H1 (cell line): Measurements from ENCODE around the gene NUB1. TPM values are rescaled to one million over a fixed set of nuclear protein-coding genes. Genes with fewer than 3 reads are reported as not detected.

Source experiments
- CTCF ChIA-PET: fragments of 300-600 bp; sonication (Branson Sonifier 250); formaldehyde crosslinking; loops from one replicate; lab custom pipeline; 2021; ENCODE audit not compliant: partially characterized antibody; lab: Charles Lee
- POLR2A ChIA-PET: fragments of 300-600 bp; sonication (Branson Sonifier 250); formaldehyde crosslinking; loops from one replicate; lab custom pipeline; 2021; ENCODE audit warnings: inconsistent platforms; ENCODE audit not compliant: partially characterized antibody; lab: Charles Lee
- DNase-seq, 2 experiments: peaks; one replicate each; pipeline versions ENCODE4 v3.0.0 to v3.0.0-alpha.2; 2010 to 2022; ENCODE audit warnings: low spot score in 2 of 2, low read depth in 1 of 2, mixed read lengths in 1 of 2
- FAIRE-seq: peaks from 2 replicates; lab custom pipeline; 2011; peaks lifted over from hg19 to GRCh38; lab: Jason Lieb, UNC
- H2AFZ ChIP-seq: 2 replicates; pipeline ENCODE4 v1.8.1; 2012; ENCODE audit warnings: low read length, inconsistent platforms
- H2AK5ac ChIP-seq: 2 replicates; pipeline ENCODE4 v1.6.1; 2013; ENCODE audit warnings: low read depth, low read length
- H2BK120ac ChIP-seq: replicated peaks from 2 replicates; pipeline ENCODE3; 2013; ENCODE audit warnings: low read depth, low read length, inconsistent platforms
- H2BK12ac ChIP-seq: 2 replicates; pipeline ENCODE4 v1.6.1; 2013; ENCODE audit warnings: low read depth, low read length
- H2BK15ac ChIP-seq: 2 replicates; pipeline ENCODE4 v1.6.1; 2013; ENCODE audit warnings: low read length
- H2BK20ac ChIP-seq: 2 replicates; pipeline ENCODE4 v1.6.1; 2013; ENCODE audit warnings: low read length
- H2BK5ac ChIP-seq: 2 replicates; pipeline ENCODE4 v1.6.1; 2013; ENCODE audit warnings: low read depth, low read length
- H3K14ac ChIP-seq: 2 replicates; pipeline ENCODE4 v1.6.1; 2013; ENCODE audit warnings: inconsistent platforms; ENCODE audit not compliant: insufficient read length
- H3K18ac ChIP-seq: 2 replicates; pipeline ENCODE4 v1.6.1; 2013; ENCODE audit warnings: low read length; ENCODE audit errors: extremely low read depth
- H3K23ac ChIP-seq: 2 replicates; pipeline ENCODE4 v1.6.1; 2013; ENCODE audit warnings: inconsistent platforms; ENCODE audit not compliant: insufficient read length
- H3K23me2 ChIP-seq: 2 replicates; pipeline ENCODE4 v1.6.1; 2013; ENCODE audit warnings: low read depth, low read length
- H3K27ac ChIP-seq: 2 replicates; pipeline ENCODE4 v1.6.1; 2011; ENCODE audit warnings: low read depth, low read length, inconsistent platforms
- H3K27me3 ChIP-seq, 4 experiments: replicated peaks in 1 of 4; 1 replicate in 1 of 4; 2 replicates in 3 of 4; pipeline versions ENCODE4 v1.6.1 to v1.8.1; 2011 to 2013; ENCODE audit warnings: low read length in 3 of 4, mild to moderate bottlenecking in 3 of 4, inconsistent platforms in 2 of 4, mixed read lengths in 2 of 4, moderate library complexity in 1 of 4; ENCODE audit not compliant: control insufficient read depth in 3 of 4, insufficient read depth in 3 of 4; ENCODE audit errors: extremely low read depth in 1 of 4
- H3K36me3 ChIP-seq, 4 experiments: 2 replicates each; pipeline versions ENCODE4 v1.6.1 to v1.8.1; 2011 to 2013; ENCODE audit warnings: mild to moderate bottlenecking in 4 of 4, low read length in 3 of 4, moderate library complexity in 2 of 4, control low read depth in 1 of 4, inconsistent platforms in 1 of 4; ENCODE audit not compliant: insufficient read depth in 4 of 4, control insufficient read depth in 2 of 4
- H3K4ac ChIP-seq: replicated peaks from 2 replicates; pipeline ENCODE3; 2013; ENCODE audit warnings: low read length, low read depth, mixed read lengths, inconsistent platforms; ENCODE audit not compliant: insufficient read length
- H3K4me1 ChIP-seq, 4 experiments: replicated peaks in 1 of 4; 1 replicate in 1 of 4; 2 replicates in 3 of 4; pipeline versions ENCODE4 v1.6.1 to v1.8.1; 2011 to 2013; ENCODE audit warnings: low read length in 3 of 4, inconsistent platforms in 2 of 4, mixed read lengths in 1 of 4; ENCODE audit not compliant: insufficient read depth in 4 of 4, control insufficient read depth in 3 of 4
- H3K4me2 ChIP-seq, 2 experiments: 2 replicates each; pipeline versions ENCODE4 v1.6.1 to v1.8.1; 2011 to 2013; ENCODE audit warnings: low read depth in 2 of 2, low read length in 2 of 2, control low read depth in 1 of 2, inconsistent platforms in 1 of 2, mild to moderate bottlenecking in 1 of 2; ENCODE audit not compliant: insufficient read depth in 1 of 2
- H3K4me3 ChIP-seq, 4 experiments: fragments of 200-600, 300-600 bp in 1 of 4; sonication (generic), shearing (Covaris generic), sonication (Bioruptor Twin) in 1 of 4; 2 replicates each; pipeline versions ENCODE4 v1.5.1 to v1.8.1; 2011 to 2016; ENCODE audit warnings: low read length in 4 of 4, low read depth in 3 of 4, control low read depth in 2 of 4, inconsistent platforms in 2 of 4, mild to moderate bottlenecking in 2 of 4, mixed read lengths in 1 of 4, moderate library complexity in 1 of 4; ENCODE audit not compliant: insufficient read depth in 2 of 4; ENCODE audit errors: extremely low read depth in 1 of 4
- H3K56ac ChIP-seq: replicated peaks from 2 replicates; pipeline ENCODE3; 2013; ENCODE audit warnings: low read depth, mild to moderate bottlenecking, mixed read lengths, low read length, inconsistent platforms; ENCODE audit not compliant: insufficient read length
- H3K79me1 ChIP-seq: 2 replicates; pipeline ENCODE4 v1.6.1; 2013; ENCODE audit warnings: low read depth, low read length, control low read depth
- H3K79me2 ChIP-seq, 2 experiments: 2 replicates each; pipeline versions ENCODE4 v1.6.1 to v1.8.1; 2012 to 2013; ENCODE audit warnings: low read length in 2 of 2, mild to moderate bottlenecking in 2 of 2, inconsistent platforms in 1 of 2; ENCODE audit not compliant: insufficient read depth in 2 of 2, control insufficient read depth in 1 of 2
- H3K9ac ChIP-seq, 4 experiments: replicated peaks in 1 of 4; 1 replicate in 1 of 4; 2 replicates in 3 of 4; pipeline versions ENCODE4 v1.6.1 to v1.8.1; 2011 to 2013; ENCODE audit warnings: low read depth in 3 of 4, low read length in 3 of 4, control low read depth in 2 of 4, mild to moderate bottlenecking in 2 of 4, moderate library complexity in 2 of 4, inconsistent platforms in 1 of 4; ENCODE audit errors: extremely low read depth in 1 of 4
- H3K9me3 ChIP-seq, 2 experiments: 2 replicates each; pipeline versions ENCODE4 v1.6.1 to v1.8.1; 2012 to 2013; ENCODE audit warnings: mild to moderate bottlenecking in 2 of 2, moderate library complexity in 2 of 2, control low read depth in 1 of 2, inconsistent platforms in 1 of 2, low read depth in 1 of 2, low read length in 1 of 2, mixed read lengths in 1 of 2; ENCODE audit not compliant: insufficient read depth in 2 of 2
- H4K20me1 ChIP-seq, 2 experiments: replicated peaks in 1 of 2; 2 replicates each; pipeline versions ENCODE3 to v1.8.1; 2011 to 2013; ENCODE audit warnings: inconsistent platforms in 2 of 2, low read length in 2 of 2, mild to moderate bottlenecking in 1 of 2; ENCODE audit not compliant: insufficient read depth in 2 of 2, control insufficient read depth in 1 of 2
- H4K5ac ChIP-seq: 2 replicates; pipeline ENCODE4 v1.6.1; 2013; ENCODE audit warnings: low read length, low read depth, mixed read lengths, inconsistent platforms; ENCODE audit not compliant: insufficient read length
- H4K8ac ChIP-seq: 2 replicates; pipeline ENCODE4 v1.8.0; 2013; ENCODE audit warnings: mild to moderate bottlenecking, moderate library complexity, low read length, inconsistent platforms; ENCODE audit not compliant: insufficient read depth; ENCODE audit errors: extremely low read depth
- H4K91ac ChIP-seq: replicated peaks from 2 replicates; pipeline ENCODE3; 2013; ENCODE audit warnings: low read length, mixed read lengths, inconsistent platforms; ENCODE audit not compliant: insufficient read length
- FOSL1 ChIP-seq: IDR thresholded peaks from 2 replicates; pipeline ENCODE4 v1.6.1; 2011; ENCODE audit warnings: mild to moderate bottlenecking, low read depth, low read length, moderate library complexity; ENCODE audit not compliant: insufficient read depth
- KDM1A ChIP-seq: fragments of 200-600, 300-600 bp; sonication (generic); IDR thresholded peaks from 2 replicates; pipeline ENCODE4 v1.7.1; 2016; ENCODE audit warnings: mild to moderate bottlenecking, low read length, borderline replicate concordance
- POLR2AphosphoS5 ChIP-seq: IDR thresholded peaks from 2 replicates; pipeline ENCODE4 v1.6.1; 2011; ENCODE audit warnings: low read depth, low read length
- RAD21 ChIP-seq, 2 experiments: IDR thresholded peaks in 1 of 2; conservative IDR thresholded peaks in 1 of 2; 2 replicates each; pipeline ENCODE4 v1.6.1; 2011; ENCODE audit warnings: low read depth in 2 of 2, low read length in 2 of 2, improper control_type of control experiment in 1 of 2, inconsistent platforms in 1 of 2, mild to moderate bottlenecking in 1 of 2, moderate library complexity in 1 of 2
- TBP ChIP-seq: IDR thresholded peaks from 2 replicates; pipeline ENCODE4 v1.6.1; 2011; ENCODE audit warnings: low read depth, low read length, improper control_type of control experiment
- TCF12 ChIP-seq: IDR thresholded peaks from 2 replicates; pipeline ENCODE4 v1.6.1; 2011; ENCODE audit warnings: low read depth, mild to moderate bottlenecking, low read length
- WGBS, 2 experiments: shearing (Covaris generic) in 1 of 2; methylation state at CpG; one replicate each; pipeline versions ENCODE4 v1.1.6 to v1.1.7; 2013 to 2015; ENCODE audit warnings: low lambda C conversion rate in 2 of 2, mixed read lengths in 2 of 2, inconsistent platforms in 1 of 2, low coverage in 1 of 2, missing lambda C conversion rate in 1 of 2; ENCODE audit not compliant: insufficient replicate concordance in 2 of 2, insufficient coverage in 1 of 2, insufficient read length in 1 of 2; ENCODE audit errors: extremely low coverage in 1 of 2, missing lambda C conversion rate in 1 of 2; 5-methylcytosine and 5-hydroxymethylcytosine counted together
- polyA plus RNA-seq, 7 experiments: library from polyadenylated mRNA; depleted of rRNA in 3 of 7; stranded (reverse) in 5 of 7; unstranded in 2 of 7; fragments of >200 nt in 5 of 7; fragments of 200-250 nt in 2 of 7; gene quantifications; 1 replicate in 5 of 7; 2 replicates in 1 of 7; 4 replicates in 1 of 7; pipeline versions ENCODE4 v1.2.1 to v1.2.3, GENCODE V29; 2011 to 2013; ENCODE audit warnings: missing spikeins in 2 of 7, mixed read lengths in 2 of 7
- total RNA-seq: library from RNA; stranded (reverse); fragmentation: NEBNext Ultra II Directional; extraction: Animal tissue kit (Norgen Biotek cat#: 25700); gene quantifications from 2 replicates; pipeline ENCODE4 v1.2.1, GENCODE V29; 2021
- TF ChIP-seq, protein P1 (sequence below), 3 experiments: IDR thresholded peaks; 1 replicate in 2 of 3; 2 replicates in 1 of 3; pipeline versions ENCODE4 v1.5.1 to v1.6.1; 2011; ENCODE audit warnings: low read length in 3 of 3, mild to moderate bottlenecking in 3 of 3, inconsistent platforms in 2 of 3, low read depth in 1 of 3, moderate library complexity in 1 of 3; ENCODE audit not compliant: insufficient read depth in 1 of 3; ENCODE audit errors: control extremely low read depth in 1 of 3
- TF ChIP-seq, protein P2 (sequence below): IDR thresholded peaks from 2 replicates; pipeline ENCODE4 v1.6.1; 2012; ENCODE audit warnings: low read length, inconsistent platforms

Gene NUB1
- total and polyA plus RNA-seq, 2 of the 8 experiments (the other 6 are each of a cell fraction or from before 2014, with no cell fraction given) = 22.1 to 43.5 TPM

DNA sequence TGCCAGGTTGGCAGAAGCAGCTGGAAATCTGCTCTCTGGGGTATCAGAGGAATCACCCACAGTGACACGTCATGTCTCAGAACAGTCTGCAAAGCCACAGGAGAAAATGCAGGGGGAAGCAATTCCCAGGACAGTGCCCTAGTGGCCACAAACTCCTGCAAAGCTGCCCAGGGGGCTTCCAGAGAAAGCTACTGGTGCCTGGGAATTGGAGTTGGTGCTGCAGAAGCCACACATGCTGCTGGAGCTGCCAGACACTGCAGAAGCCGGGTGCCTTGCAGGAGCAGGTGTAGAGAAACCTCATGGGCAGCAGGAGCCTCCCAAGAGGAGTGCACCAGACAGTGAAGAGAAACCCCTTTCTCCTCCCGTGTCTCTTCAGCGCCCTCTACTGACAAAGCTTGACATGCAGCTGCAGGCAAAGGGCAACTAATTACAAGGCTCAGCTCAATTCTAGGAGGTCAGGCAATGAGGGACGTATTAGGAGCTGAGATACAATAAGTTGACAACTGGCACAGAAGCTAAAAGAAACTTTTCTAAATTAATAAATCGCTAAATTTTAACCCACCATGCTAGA is 30.2 kb upstream of the NUB1 start:
- H3K79me1 ChIP-seq = no peaks in the 10 kb centered on the region
- H2BK5ac ChIP-seq = no peak overlapping the region
- no peak overlapping the region for H2AK5ac ChIP-seq
- H3K14ac ChIP-seq = no peak overlapping the region
- no peak overlapping the region for H3K18ac ChIP-seq
- H3K79me2 ChIP-seq = no peaks in the 10 kb centered on the region
- no peaks in the 10 kb centered on the region for H3K4me1 ChIP-seq
- no peak overlapping the region for H2BK20ac ChIP-seq
- no peak overlapping the region for H4K91ac ChIP-seq
- H2BK15ac ChIP-seq = no peak overlapping the region
- no peak overlapping the region for H2AFZ ChIP-seq
- peaks cover 12 to 13% of the 10 kb centered on the region in 2 experiments for H3K9me3 ChIP-seq
- H3K27ac ChIP-seq = no peak overlapping the region
- H3K4me3 ChIP-seq = no peak overlapping the region
- H3K4me2 ChIP-seq = no peak overlapping the region
- no peak overlapping the region for H3K9ac ChIP-seq
- no peak for FAIRE-seq
- H2BK120ac ChIP-seq = no peak overlapping the region
- no peaks in the 10 kb centered on the region for H3K36me3 ChIP-seq
- H4K5ac ChIP-seq = no peak overlapping the region
- DNase-seq = no peak
- H3K56ac ChIP-seq = no peak overlapping the region
- H4K20me1 ChIP-seq = peaks cover 0 to 9% of the 10 kb centered on the region in 2 experiments
- H2BK12ac ChIP-seq = no peak overlapping the region
- no peak overlapping the region for H4K8ac ChIP-seq
- ChIA-PET CTCF (interaction anchor here (0.6 to 3.9 kb wide), 27 partner anchors 10 to 185 kb away, joined by 3 to 51 read pairs (median 4); partner anchors contain the start of gene NUB1), POLR2A (interaction anchor here (0.9 kb wide), 1 partner anchor 112 kb away, joined by 3 read pairs; no protein-coding TSS in a partner anchor)
- peaks cover 13% of the 10 kb centered on the region; the same call in 1 of the 2 replicates for H3K23me2 ChIP-seq
- no peak overlapping the region for H3K4ac ChIP-seq
- 71% methylated on average over 6 of the region's 6 CpGs; no CpG with 5 or more reads in 1 of the 2 experiments for WGBS, 2 experiments
- no peaks in the 10 kb centered on the region for H3K27me3 ChIP-seq
- H3K23ac ChIP-seq = no peak overlapping the region
- TF ChIP-seq POLR2AphosphoS5 = no peak
- TF ChIP-seq, protein P1, sequence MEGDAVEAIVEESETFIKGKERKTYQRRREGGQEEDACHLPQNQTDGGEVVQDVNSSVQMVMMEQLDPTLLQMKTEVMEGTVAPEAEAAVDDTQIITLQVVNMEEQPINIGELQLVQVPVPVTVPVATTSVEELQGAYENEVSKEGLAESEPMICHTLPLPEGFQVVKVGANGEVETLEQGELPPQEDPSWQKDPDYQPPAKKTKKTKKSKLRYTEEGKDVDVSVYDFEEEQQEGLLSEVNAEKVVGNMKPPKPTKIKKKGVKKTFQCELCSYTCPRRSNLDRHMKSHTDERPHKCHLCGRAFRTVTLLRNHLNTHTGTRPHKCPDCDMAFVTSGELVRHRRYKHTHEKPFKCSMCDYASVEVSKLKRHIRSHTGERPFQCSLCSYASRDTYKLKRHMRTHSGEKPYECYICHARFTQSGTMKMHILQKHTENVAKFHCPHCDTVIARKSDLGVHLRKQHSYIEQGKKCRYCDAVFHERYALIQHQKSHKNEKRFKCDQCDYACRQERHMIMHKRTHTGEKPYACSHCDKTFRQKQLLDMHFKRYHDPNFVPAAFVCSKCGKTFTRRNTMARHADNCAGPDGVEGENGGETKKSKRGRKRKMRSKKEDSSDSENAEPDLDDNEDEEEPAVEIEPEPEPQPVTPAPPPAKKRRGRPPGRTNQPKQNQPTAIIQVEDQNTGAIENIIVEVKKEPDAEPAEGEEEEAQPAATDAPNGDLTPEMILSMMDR (IDR thresholded peaks at IDR 0.05; ENCODE audit: control extremely low read depth in 1 of 3, insufficient read depth in 1 of 3, low read depth in 1 of 3, low read length in 3 of 3) = peak; percentile 53 to 70 (median 54)
- TF ChIP-seq KDM1A = peak; percentile 32; the same call in 1 of the 2 replicates
- TF ChIP-seq FOSL1 = no peak
- no peak for TF ChIP-seq TBP
- peak; percentile 39 to 53 for TF ChIP-seq RAD21 (IDR thresholded peaks at IDR 0.05 in 1 of 2, conservative IDR thresholded peaks at IDR 0.05 in 1 of 2; ENCODE audit: low read depth in 2 of 2, low read length in 2 of 2)
- TF ChIP-seq, protein P2, sequence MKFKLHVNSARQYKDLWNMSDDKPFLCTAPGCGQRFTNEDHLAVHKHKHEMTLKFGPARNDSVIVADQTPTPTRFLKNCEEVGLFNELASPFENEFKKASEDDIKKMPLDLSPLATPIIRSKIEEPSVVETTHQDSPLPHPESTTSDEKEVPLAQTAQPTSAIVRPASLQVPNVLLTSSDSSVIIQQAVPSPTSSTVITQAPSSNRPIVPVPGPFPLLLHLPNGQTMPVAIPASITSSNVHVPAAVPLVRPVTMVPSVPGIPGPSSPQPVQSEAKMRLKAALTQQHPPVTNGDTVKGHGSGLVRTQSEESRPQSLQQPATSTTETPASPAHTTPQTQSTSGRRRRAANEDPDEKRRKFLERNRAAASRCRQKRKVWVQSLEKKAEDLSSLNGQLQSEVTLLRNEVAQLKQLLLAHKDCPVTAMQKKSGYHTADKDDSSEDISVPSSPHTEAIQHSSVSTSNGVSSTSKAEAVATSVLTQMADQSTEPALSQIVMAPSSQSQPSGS = no peak
- peak; percentile 71; the same call in 1 of the 2 replicates for TF ChIP-seq TCF12
